Caco-2 (cell line): ENCODE measurements around the gene STK10. TPM values are rescaled to one million over a fixed set of nuclear protein-coding genes. Genes with fewer than 3 reads are reported as not detected.
"Not testable (repeated sequence)": the region's sequence is repeated elsewhere in the genome, so short reads cannot be mapped to it uniquely, and the experiment has no call there.

Source experiments
- BruUV-seq: library from RNA; stranded (reverse); fragments of 400-500 nt; replicated peaks from 2 replicates; lab custom pipeline; 2021; lab: Mats Ljungman, UMichigan
- CTCF ChIA-PET: fragments of 300-600 bp; sonication (Branson Sonifier 250); formaldehyde crosslinking; loops from one replicate; lab custom pipeline; 2022; ENCODE audit warnings: antibody characterized with exemption; lab: Charles Lee
- POLR2A ChIA-PET: fragments of 300-600 bp; sonication (Branson Sonifier 250); formaldehyde crosslinking; loops from one replicate; lab custom pipeline; 2022; ENCODE audit warnings: antibody characterized with exemption; lab: Charles Lee
- DNase-seq, 2 experiments: peaks; one replicate each; pipeline versions ENCODE4 v3.0.0 to v3.0.0-alpha.2; 2020 to 2022
- H3K27me3 ChIP-seq: replicated peaks from 2 replicates; pipeline ENCODE4 v1.6.0; 2011; ENCODE audit warnings: low read length; ENCODE audit not compliant: control insufficient read depth, insufficient read depth
- H3K36me3 ChIP-seq: 2 replicates; pipeline ENCODE4 v1.5.1; 2011; ENCODE audit warnings: low read length; ENCODE audit not compliant: control insufficient read depth, insufficient read depth
- H3K4me1 ChIP-seq: fragments of 250-450 bp; sonication (Bioruptor Pico); 2 replicates; pipeline ENCODE4 v1.5.1; 2020; ENCODE audit warnings: mild to moderate bottlenecking
- H3K4me3 ChIP-seq: 2 replicates; pipeline ENCODE4 v1.5.1; 2011; ENCODE audit warnings: low read depth, mild to moderate bottlenecking, control low read depth, low read length
- H3K9me3 ChIP-seq: fragments of 250-450 bp; sonication (Bioruptor Pico); 2 replicates; pipeline ENCODE4 v1.5.1; 2020; ENCODE audit warnings: mild to moderate bottlenecking, moderate library complexity
- H3K27ac Mint-ChIP-seq: one replicate; pipeline ENCODE4 v1.8.0; 2022; ENCODE audit warnings: mixed read lengths; ENCODE audit not compliant: unreplicated experiment
- H3K27me3 Mint-ChIP-seq: one replicate; pipeline ENCODE4 v1.8.0; 2022; ENCODE audit warnings: mixed read lengths; ENCODE audit not compliant: insufficient read depth, unreplicated experiment
- H3K36me3 Mint-ChIP-seq: one replicate; pipeline ENCODE4 v1.8.0; 2022; ENCODE audit warnings: mild to moderate bottlenecking, mixed read lengths; ENCODE audit not compliant: insufficient read depth, unreplicated experiment
- H3K4me1 Mint-ChIP-seq: one replicate; pipeline ENCODE4 v1.8.0; 2022; ENCODE audit warnings: low read depth, mixed read lengths; ENCODE audit not compliant: unreplicated experiment
- H3K4me3 Mint-ChIP-seq: one replicate; pipeline ENCODE4 v1.8.0; 2022; ENCODE audit warnings: mild to moderate bottlenecking, moderate library complexity, mixed read lengths; ENCODE audit not compliant: unreplicated experiment
- H3K9me3 Mint-ChIP-seq: one replicate; pipeline ENCODE4 v1.8.0; 2022; ENCODE audit warnings: mixed read lengths; ENCODE audit not compliant: unreplicated experiment
- CTCF ChIP-seq, 2 experiments: fragments of 200-600 bp in 1 of 2; IDR thresholded peaks; 1 replicate in 1 of 2; 2 replicates in 1 of 2; pipeline versions ENCODE4 v1.5.1 to v1.8.0; 2011 to 2022; ENCODE audit warnings: antibody characterized with exemption in 1 of 2, control low read depth in 1 of 2, inconsistent platforms in 1 of 2, low read depth in 1 of 2, low read length in 1 of 2, mild to moderate bottlenecking in 1 of 2, moderate library complexity in 1 of 2; ENCODE audit not compliant: insufficient read depth in 1 of 2, severe bottlenecking in 1 of 2, unreplicated experiment in 1 of 2
- intact Hi-C: fragments of 100-400 bp; cut with micrococcal nuclease; formaldehyde crosslinking; loops from one replicate; pipeline ENCODE4 v1.10.0; 2022; ENCODE audit not compliant: unreplicated experiment
- total RNA-seq: library from RNA; stranded (reverse); gene quantifications from 2 replicates; pipeline ENCODE4 v1.2.3, GENCODE V29; 2022

STK10 gene
- total RNA-seq, 1 experiment from 2014 or later: 10.3 TPM

GRCh38 chr5:172031894-172032461, 156.0 kb downstream of the STK10 start:
- ChIA-PET CTCF (no interaction called here), POLR2A (no interaction called here)
- H3K9me3 ChIP-seq: peaks cover 13% of the 10 kb centered on the region
- no peak overlapping the region for H3K27ac Mint-ChIP-seq
- peaks cover 25% of the 10 kb centered on the region for H3K9me3 Mint-ChIP-seq
- no peaks in the 10 kb centered on the region for H3K4me1 ChIP-seq
- no peak overlapping the region for H3K4me3 ChIP-seq
- intact Hi-C loops: no loop called here
- no peak for DNase-seq
- no peaks in the 10 kb centered on the region for H3K36me3 Mint-ChIP-seq
- H3K4me3 Mint-ChIP-seq: no peak overlapping the region
- BruUV-seq: no TSS peak
- TF ChIP-seq CTCF (IDR thresholded peaks at IDR 0.05; ENCODE audit: insufficient read depth in 1 of 2, low read depth in 1 of 2, low read length in 1 of 2, severe bottlenecking in 1 of 2, unreplicated experiment in 1 of 2): no peak
- H3K4me1 Mint-ChIP-seq: no peaks in the 10 kb centered on the region
- no peaks in the 10 kb centered on the region for H3K27me3 ChIP-seq
- H3K36me3 ChIP-seq: no peaks in the 10 kb centered on the region
- no peaks in the 10 kb centered on the region for H3K27me3 Mint-ChIP-seq

GRCh38 chr5:172029876-172030275, 158.1 kb downstream of the STK10 start:
- H3K27me3 Mint-ChIP-seq: no peaks in the 10 kb centered on the region
- H3K27ac Mint-ChIP-seq: no peak overlapping the region
- no peak for TF ChIP-seq CTCF (IDR thresholded peaks at IDR 0.05; ENCODE audit: insufficient read depth in 1 of 2, low read depth in 1 of 2, low read length in 1 of 2, severe bottlenecking in 1 of 2, unreplicated experiment in 1 of 2)
- no peak overlapping the region for H3K4me3 Mint-ChIP-seq
- peaks cover 25% of the 10 kb centered on the region for H3K9me3 Mint-ChIP-seq
- no peaks in the 10 kb centered on the region for H3K36me3 Mint-ChIP-seq
- H3K36me3 ChIP-seq: no peaks in the 10 kb centered on the region
- no peaks in the 10 kb centered on the region for H3K4me1 Mint-ChIP-seq
- ChIA-PET POLR2A (no interaction called here), CTCF (no interaction called here)
- peaks cover 13% of the 10 kb centered on the region for H3K9me3 ChIP-seq
- no peak for DNase-seq
- intact Hi-C loops: no loop called here
- no peak overlapping the region for H3K4me3 ChIP-seq
- H3K27me3 ChIP-seq: no peaks in the 10 kb centered on the region
- no peaks in the 10 kb centered on the region for H3K4me1 ChIP-seq
- no TSS peak for BruUV-seq

- DNase-seq: no peak
- Mint-ChIP-seq H3K27ac (no peak overlapping the region), H3K4me1 (no peaks in the 10 kb centered on the region), H3K27me3 (no peaks in the 10 kb centered on the region), H3K9me3 (peaks cover 25% of the 10 kb centered on the region), H3K4me3 (no peak overlapping the region), H3K36me3 (no peaks in the 10 kb centered on the region)
- peaks cover 13% of the 10 kb centered on the region for H3K9me3 ChIP-seq
- intact Hi-C loops: no loop called here
- CTCF ChIA-PET: interaction anchor here (0.9 to 1.0 kb wide), 2 partner anchors 22 to 116 kb away, joined by 3 to 5 read pairs; partner anchors contain the start of gene FBXW11
- BruUV-seq: no TSS peak
- no peaks in the 10 kb centered on the region for H3K27me3 ChIP-seq
- no peak for TF ChIP-seq CTCF (IDR thresholded peaks at IDR 0.05; ENCODE audit: insufficient read depth in 1 of 2, low read depth in 1 of 2, low read length in 1 of 2, severe bottlenecking in 1 of 2, unreplicated experiment in 1 of 2)
- no peak overlapping the region for H3K4me3 ChIP-seq
- H3K36me3 ChIP-seq: no peaks in the 10 kb centered on the region
- H3K4me1 ChIP-seq: no peaks in the 10 kb centered on the region
- POLR2A ChIA-PET: no interaction called here
These were observed 159.9 kb downstream of the STK10 start for GRCh38 chr5:172028167-172028566.

- H3K4me3 Mint-ChIP-seq, H3K27me3 Mint-ChIP-seq, H3K4me1 Mint-ChIP-seq, intact Hi-C loops, H3K9me3 ChIP-seq, DNase-seq, H3K9me3 Mint-ChIP-seq, H3K27ac Mint-ChIP-seq, BruUV-seq, H3K27me3 ChIP-seq, H3K36me3 Mint-ChIP-seq, H3K4me1 ChIP-seq, H3K36me3 ChIP-seq, H3K4me3 ChIP-seq, POLR2A ChIA-PET: not testable (repeated sequence)
- CTCF ChIA-PET: interaction anchor here (0.6 kb wide), 2 partner anchors 59 to 391 kb away, joined by 3 to 4 read pairs; no protein-coding TSS in a partner anchor
These were observed 167.8 kb downstream of the STK10 start for GRCh38 chr5:172020110-172020786.
